WTC11 (cell line): Measurements from ENCODE around the gene CCDC3.

Source experiments
- CTCF ChIP-seq: fragments of 200-600 bp; IDR thresholded peaks from 2 replicates; pipeline ENCODE4 v1.8.0; 2022; ENCODE audit warnings: antibody characterized with exemption
- IRF2 ChIP-seq: sonication (generic); formaldehyde crosslinking; IDR thresholded peaks from 2 replicates; pipeline ENCODE4 v1.8.0; 2022; ENCODE audit warnings: low read depth, missing genetic modification reagents, borderline replicate concordance
- MLX ChIP-seq: sonication (generic); formaldehyde crosslinking; IDR thresholded peaks from 2 replicates; pipeline ENCODE4 v1.8.1; 2023; ENCODE audit warnings: mild to moderate bottlenecking, missing genetic modification reagents, moderate library complexity
- NFYB ChIP-seq: sonication (generic); formaldehyde crosslinking; conservative IDR thresholded peaks from 2 replicates; pipeline ENCODE4 v1.8.0; 2022; ENCODE audit warnings: low read depth, missing genetic modification reagents
- NR2C2 ChIP-seq: sonication (generic); formaldehyde crosslinking; IDR thresholded peaks from 2 replicates; pipeline ENCODE4 v1.8.0; 2022; ENCODE audit warnings: mild to moderate bottlenecking, missing genetic modification reagents
- OVOL2 ChIP-seq: fragments of 250-450 bp; sonication (Bioruptor Pico); IDR thresholded peaks from 2 replicates; pipeline ENCODE4 v1.9.0; 2021; ENCODE audit warnings: mild to moderate bottlenecking, borderline replicate concordance
- SP1 ChIP-seq: sonication (generic); formaldehyde crosslinking; conservative IDR thresholded peaks from 2 replicates; pipeline ENCODE4 v1.8.1; 2022; ENCODE audit warnings: missing genetic modification reagents
- TEAD4 ChIP-seq: sonication (generic); formaldehyde crosslinking; IDR thresholded peaks from 2 replicates; pipeline ENCODE4 v1.8.0; 2022; ENCODE audit warnings: mild to moderate bottlenecking, missing genetic modification reagents
- USF2 ChIP-seq: sonication (generic); formaldehyde crosslinking; IDR thresholded peaks from 2 replicates; pipeline ENCODE4 v1.8.1; 2023; ENCODE audit warnings: mild to moderate bottlenecking, missing genetic modification reagents, moderate library complexity
- ZBTB21 ChIP-seq: sonication (generic); formaldehyde crosslinking; IDR thresholded peaks from 2 replicates; pipeline ENCODE4 v1.8.1; 2023; ENCODE audit warnings: mild to moderate bottlenecking, missing genetic modification reagents, borderline replicate concordance
- ZNF121 ChIP-seq: sonication (generic); formaldehyde crosslinking; IDR thresholded peaks from 2 replicates; pipeline ENCODE4 v1.8.0; 2023; ENCODE audit warnings: missing genetic modification reagents
- ZNF263 ChIP-seq: sonication (generic); formaldehyde crosslinking; IDR thresholded peaks from 2 replicates; pipeline ENCODE4 v1.8.1; 2022; ENCODE audit warnings: low read depth, mild to moderate bottlenecking, moderate library complexity, missing genetic modification reagents
- ZNF512 ChIP-seq: sonication (generic); formaldehyde crosslinking; IDR thresholded peaks from 2 replicates; pipeline ENCODE4 v1.8.1; 2022; ENCODE audit warnings: missing genetic modification reagents, borderline replicate concordance

- TF ChIP-seq CTCF (no peak), NFYB (CRISPR knock-in tag) (no peak), SP1 (CRISPR knock-in tag) (no peak), MLX (CRISPR knock-in tag) (no peak), OVOL2 (no peak), TEAD4 (CRISPR knock-in tag) (no peak), ZNF263 (CRISPR knock-in tag) (no peak), ZNF121 (CRISPR knock-in tag) (no peak), IRF2 (no peak), NR2C2 (no peak), ZNF512 (no peak), USF2 (CRISPR knock-in tag) (no peak), ZBTB21 (CRISPR knock-in tag) (no peak)
These were observed 152.9 kb downstream of the CCDC3 start for GRCh38 chr10:12848439-12849173.
